Heart right ventricle (tissue), 16 donors: ENCODE results near the gene STAB2. TPM values are rescaled to one million over a fixed set of nuclear protein-coding genes. Genes with fewer than 3 reads are reported as not detected.

Experiments
- ATAC-seq, 8 donors: fragments of 200-7000 bp; cut with Tn5 transposase; one replicate each; pipeline ENCODE4 v1.9.1; 2020; ENCODE audit warnings: mild to moderate bottlenecking in 8 of 8, moderate library complexity in 8 of 8, moderate number of reproducible peaks in 1 of 8
- DNase-seq, 2 donors: peaks; one replicate each; pipeline ENCODE4 v3.0.0-alpha.2; 2020
- H3K27ac ChIP-seq, 10 donors: fragments of 200-600 bp; sonication (generic) in 2 of 10; one replicate each; pipeline versions ENCODE4 v1.5.0 to v1.8.0; 2020 to 2022; ENCODE audit warnings: mild to moderate bottlenecking in 3 of 10
- H3K27me3 ChIP-seq, 7 donors: fragments of 200-600 bp; one replicate each; pipeline ENCODE4 v1.8.0; 2021 to 2022; ENCODE audit warnings: mild to moderate bottlenecking in 2 of 7
- H3K36me3 ChIP-seq, 9 donors: fragments of 200-600 bp; sonication (generic) in 1 of 9; one replicate each; pipeline versions ENCODE4 v1.5.0 to v1.8.0; 2020 to 2022; ENCODE audit warnings: mild to moderate bottlenecking in 2 of 9
- H3K4me1 ChIP-seq, 9 donors: fragments of 200-600 bp; sonication (generic) in 1 of 9; one replicate each; pipeline versions ENCODE4 v1.5.0 to v1.8.0; 2020 to 2022; ENCODE audit warnings: mild to moderate bottlenecking in 4 of 9
- H3K4me3 ChIP-seq, 10 donors: fragments of 200-600 bp; sonication (generic) in 2 of 10; one replicate each; pipeline versions ENCODE4 v1.5.0 to v1.8.0; 2020 to 2022; ENCODE audit warnings: mild to moderate bottlenecking in 7 of 10, moderate library complexity in 2 of 10
- H3K9me3 ChIP-seq, 11 donors: fragments of 200-600 bp in 10 of 11; sonication (generic) in 2 of 11; one replicate each; pipeline versions ENCODE4 v1.5.0 to v1.8.0; 2013 to 2022; ENCODE audit warnings: mild to moderate bottlenecking in 2 of 11, control low read depth in 1 of 11, moderate library complexity in 1 of 11
- WGBS, 2 donors: extraction: QIAGEN DNeasy Blood & Tissue Kit; methylation state at CpG; one replicate each; pipeline ENCODE4 v1.1.7; 2013; ENCODE audit warnings: inconsistent platforms in 1 of 2; 5-methylcytosine and 5-hydroxymethylcytosine counted together
- intact Hi-C, 10 donors: fragments of 100-400 bp; cut with DNase I; formaldehyde crosslinking; loops; one replicate each; pipeline versions ENCODE4 v1.11.1 to v1.14.2; 2022
- polyA plus RNA-seq, 2 donors: library from polyadenylated mRNA; stranded (reverse); fragments of 200-250 nt; gene quantifications; one replicate each; pipeline ENCODE4 v1.2.3, GENCODE V29; 2013
- total RNA-seq, 10 donors: library from RNA; stranded (reverse); fragmentation: NEBNext Ultra II Directional in 3 of 10; extraction: Animal tissue kit (Norgen Biotek cat#: 25700) in 3 of 10; gene quantifications; one replicate each; pipeline versions ENCODE4 v1.2.1 to v1.2.4, GENCODE V29; 2021 to 2023
- TF ChIP-seq, protein P1 (sequence below), 9 donors: fragments of 200-600 bp; sonication (generic) in 2 of 9; IDR thresholded peaks; one replicate each; pipeline versions ENCODE4 v1.5.0 to v1.8.0; 2021 to 2022; ENCODE audit warnings: antibody characterized with exemption in 9 of 9, mild to moderate bottlenecking in 5 of 9, moderate library complexity in 1 of 9
- donor health status: Arrhythmogenic right ventricular cardiomyopathy.
- donor health status: ischemic (EF 13 %, LVEDD 7.1; RV severe dilation, severe dysfunction).
- donor health status: healthy with polysubstance abuse.
- donor health status: DM: no; HTN: yes; CAD: no.
- donor health status: DM: no; HTN: no; CAD: no.
- donor health status: ischemic (EF 25% LVEDD 6.9; RV normal size, moderate dysfunction).
- donor health status: ischemic (EF 25% LVEDD 5.7; RV mildly dilated, moderate dysfunction).
- donor health status: healthy.
- donor health status: DM: yes; HTN: yes; CAD: no.
- donor health status: Ischemic cardiomyopathy.
- donor health status: ischemic (EF 35%, LVEDD 5.7; RV mildly dilated, moderate dysfunction).
- donor health status: nonischemic (EF 11% LVEDD 7.7; RV severe dilation, severe dysfunction).
- donor health status: DM: yes; HTN: yes; CAD: no.
- donor health status: PGD.
- donor health status: ischemic (EF 29% LVEDD 5.4; RV normal size, mild dysfunction).
- donor health status: nonischemic (EF 23%, LVEDD 6.1; RV moderate dilation, normal function).

The STAB2 gene
- total and polyA plus RNA-seq, 12 donors: 0.01 to 0.50 (median 0.17) TPM; not detected in 3

DNA sequence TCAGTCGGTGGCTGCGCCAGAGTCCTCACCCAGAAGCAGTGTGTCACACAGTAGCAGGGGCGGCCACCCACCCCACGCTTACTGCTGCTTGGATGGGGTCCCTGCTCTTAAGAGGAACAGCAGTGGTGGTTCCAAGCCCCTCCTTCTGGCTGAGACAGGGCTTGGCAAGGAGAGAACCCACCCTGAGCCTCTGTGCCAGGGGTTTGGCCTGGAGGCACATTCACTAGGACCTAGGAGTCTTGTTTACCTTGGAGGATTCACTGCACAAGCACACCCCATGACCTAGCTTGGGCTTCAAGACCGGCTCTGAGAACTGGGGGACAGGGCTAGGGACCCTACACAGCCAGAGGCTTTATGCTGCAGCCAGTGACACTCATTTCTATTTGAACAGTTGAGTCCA is 175.4 kb downstream of the STAB2 start:
- intact Hi-C loops: no loop called here
- 70 to 84% methylated on average over 5 of the region's 5 CpGs for WGBS, 2 donors
- peaks cover 0 to 6% (median 0%) of the 10 kb centered on the region in 9 donors for H3K36me3 ChIP-seq
- no peak overlapping the region for H3K27ac ChIP-seq
- no peak for DNase-seq
- ATAC-seq: no peak
- H3K4me1 ChIP-seq: no peaks in the 10 kb centered on the region
- H3K9me3 ChIP-seq: no peaks in the 10 kb centered on the region
- H3K4me3 ChIP-seq: no peak overlapping the region
- H3K27me3 ChIP-seq: no peaks in the 10 kb centered on the region
- TF ChIP-seq, protein P1, sequence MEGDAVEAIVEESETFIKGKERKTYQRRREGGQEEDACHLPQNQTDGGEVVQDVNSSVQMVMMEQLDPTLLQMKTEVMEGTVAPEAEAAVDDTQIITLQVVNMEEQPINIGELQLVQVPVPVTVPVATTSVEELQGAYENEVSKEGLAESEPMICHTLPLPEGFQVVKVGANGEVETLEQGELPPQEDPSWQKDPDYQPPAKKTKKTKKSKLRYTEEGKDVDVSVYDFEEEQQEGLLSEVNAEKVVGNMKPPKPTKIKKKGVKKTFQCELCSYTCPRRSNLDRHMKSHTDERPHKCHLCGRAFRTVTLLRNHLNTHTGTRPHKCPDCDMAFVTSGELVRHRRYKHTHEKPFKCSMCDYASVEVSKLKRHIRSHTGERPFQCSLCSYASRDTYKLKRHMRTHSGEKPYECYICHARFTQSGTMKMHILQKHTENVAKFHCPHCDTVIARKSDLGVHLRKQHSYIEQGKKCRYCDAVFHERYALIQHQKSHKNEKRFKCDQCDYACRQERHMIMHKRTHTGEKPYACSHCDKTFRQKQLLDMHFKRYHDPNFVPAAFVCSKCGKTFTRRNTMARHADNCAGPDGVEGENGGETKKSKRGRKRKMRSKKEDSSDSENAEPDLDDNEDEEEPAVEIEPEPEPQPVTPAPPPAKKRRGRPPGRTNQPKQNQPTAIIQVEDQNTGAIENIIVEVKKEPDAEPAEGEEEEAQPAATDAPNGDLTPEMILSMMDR (IDR thresholded peaks at IDR 0.05): no peak

DNA sequence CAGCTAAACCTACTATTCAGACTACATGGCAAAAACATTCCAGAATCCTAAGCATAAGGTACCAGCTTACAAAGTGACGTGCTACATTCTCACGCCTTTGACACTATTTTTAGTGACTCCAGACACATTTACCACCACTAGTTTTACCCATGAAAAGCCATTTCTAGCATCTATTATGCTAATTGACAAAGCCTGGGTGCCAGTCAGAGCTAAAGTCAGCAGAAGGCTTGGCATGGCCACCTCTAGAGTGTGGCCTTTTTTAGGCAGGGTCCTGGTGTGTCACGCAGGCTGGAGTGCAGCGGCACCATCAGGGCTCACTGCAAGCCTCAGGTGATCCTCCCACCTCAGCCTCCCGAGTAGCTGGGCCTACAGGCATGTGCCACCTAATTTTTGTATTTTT is 178.2 kb downstream of the STAB2 start:
- intact Hi-C loops: no loop called here
- TF ChIP-seq, protein P1 (IDR thresholded peaks at IDR 0.05): no peak
- WGBS, 2 donors: 89 to 93% methylated on average over 5 of the region's 5 CpGs
- no peak overlapping the region for H3K4me3 ChIP-seq
- H3K27me3 ChIP-seq: no peaks in the 10 kb centered on the region
- ATAC-seq: no peak
- H3K4me1 ChIP-seq: no peaks in the 10 kb centered on the region
- H3K27ac ChIP-seq: no peak overlapping the region
- no peaks in the 10 kb centered on the region for H3K9me3 ChIP-seq
- no peak for DNase-seq
- H3K36me3 ChIP-seq: peaks cover 0 to 7% (median 0%) of the 10 kb centered on the region in 9 donors

DNA sequence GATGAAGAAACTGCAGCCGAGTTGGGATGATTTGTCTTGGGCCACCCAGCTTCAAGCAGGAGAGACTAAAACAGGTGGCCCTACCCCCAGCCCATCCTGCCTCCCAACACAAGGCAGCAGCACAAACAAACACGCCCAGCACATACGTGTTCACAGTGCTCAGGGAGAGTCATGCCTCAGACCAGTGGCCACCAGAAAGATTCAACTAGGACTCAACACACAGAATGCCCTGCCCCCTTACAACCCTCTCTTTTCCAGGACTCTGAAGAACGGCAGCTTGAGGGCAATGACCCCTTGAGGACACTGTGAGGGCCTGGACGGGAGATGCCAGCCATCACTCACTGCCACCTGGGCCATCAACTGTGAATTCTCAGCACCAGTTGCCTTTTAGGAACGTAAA is 179.0 kb downstream of the STAB2 start:
- ATAC-seq: no peak
- Histone ChIP-seq H3K9me3 (no peaks in the 10 kb centered on the region), H3K4me3 (no peak overlapping the region), H3K27ac (no peak overlapping the region), H3K4me1 (no peaks in the 10 kb centered on the region), H3K36me3 (peaks cover 0 to 13% (median 0%) of the 10 kb centered on the region in 9 donors), H3K27me3 (no peaks in the 10 kb centered on the region)
- 85 to 86% methylated on average over 6 of the region's 6 CpGs for WGBS, 2 donors
- DNase-seq: no peak
- TF ChIP-seq, protein P1 (IDR thresholded peaks at IDR 0.05): no peak
- intact Hi-C loops: no loop called here

DNA sequence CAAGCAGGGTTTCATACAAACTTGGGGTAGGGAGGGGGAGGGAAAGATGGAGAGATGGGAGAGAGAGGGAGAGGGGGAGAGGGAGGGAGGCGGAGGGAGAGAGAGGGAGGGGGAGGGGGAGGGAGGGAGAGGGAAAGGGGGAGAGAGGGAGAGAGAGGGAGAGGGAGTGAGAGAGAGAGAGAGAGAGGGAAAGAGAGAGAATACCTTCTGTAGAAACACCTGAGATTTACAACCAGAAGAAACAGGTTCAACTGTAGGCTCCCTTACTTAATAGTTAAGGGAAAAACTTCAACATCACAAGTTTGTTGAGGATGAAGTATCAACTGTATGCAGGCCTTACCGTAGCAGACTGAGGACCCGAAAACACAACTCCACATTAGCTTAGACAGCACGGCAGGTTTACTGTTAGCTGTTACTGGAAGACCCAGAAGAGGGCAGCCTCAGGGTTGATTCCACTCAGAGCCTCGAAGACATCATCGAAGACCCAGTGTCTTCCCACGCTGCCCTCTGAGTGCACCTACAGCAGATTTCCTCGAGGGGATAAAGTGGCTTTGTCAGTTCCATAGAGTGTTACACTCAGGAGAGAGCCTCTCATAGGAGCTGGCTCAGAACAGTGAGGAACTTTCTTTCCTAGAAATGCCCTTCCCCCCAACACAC is 181.5 kb downstream of the STAB2 start:
- WGBS, 2 donors: 76 to 83% methylated on average over 7 to 8 of the region's 8 CpGs
- Histone ChIP-seq H3K4me3 (no peak overlapping the region), H3K9me3 (no peaks in the 10 kb centered on the region), H3K36me3 (peaks cover 0 to 13% (median 0%) of the 10 kb centered on the region in 9 donors), H3K4me1 (peaks cover 0 to 12% (median 2%) of the 10 kb centered on the region in 9 donors), H3K27me3 (no peaks in the 10 kb centered on the region), H3K27ac (no peak overlapping the region)
- intact Hi-C loops: no loop called here
- TF ChIP-seq, protein P1 (IDR thresholded peaks at IDR 0.05): no peak
- peak in 1 of 8 donors; percentile 23 for ATAC-seq
- DNase-seq: no peak
